HepG2 (cell line): ENCODE measurements around the gene LSMEM2. TPM values are rescaled to one million over a fixed set of nuclear protein-coding genes. Genes with fewer than 3 reads are reported as not detected.
A peak's percentile ranks its signal among the peaks of the same experiment; 100 is the strongest.

ENCODE experiments used
- ATF3 ChIP-seq: sonication (generic); formaldehyde crosslinking; IDR thresholded peaks from 2 replicates; pipeline ENCODE4 v1.4.0; 2020; ENCODE audit warnings: missing genetic modification reagents
- ATRX ChIP-seq: sonication (generic); formaldehyde crosslinking; IDR thresholded peaks from 2 replicates; pipeline ENCODE4 v1.4.0; 2020; ENCODE audit warnings: missing genetic modification reagents, borderline replicate concordance
- CCDC6 ChIP-seq: sonication (generic); formaldehyde crosslinking; IDR thresholded peaks from 2 replicates; pipeline ENCODE4 v1.8.1; 2022; ENCODE audit warnings: mild to moderate bottlenecking, missing genetic modification reagents, moderate library complexity
- E2F5 ChIP-seq: sonication (generic); formaldehyde crosslinking; conservative IDR thresholded peaks from 2 replicates; pipeline ENCODE4 v1.4.0; 2020; ENCODE audit warnings: missing genetic modification reagents
- HDAC6 ChIP-seq: fragments of 200-600 bp; sonication (generic); IDR thresholded peaks from 2 replicates; pipeline ENCODE4 v1.7.0; 2017; ENCODE audit warnings: mild to moderate bottlenecking, antibody characterized with exemption, low read length, low read depth
- KDM5B ChIP-seq: sonication (generic); formaldehyde crosslinking; IDR thresholded peaks from 2 replicates; pipeline ENCODE4 v1.4.0; 2020; ENCODE audit warnings: missing genetic modification reagents, mild to moderate bottlenecking, borderline replicate concordance
- MED1 ChIP-seq: sonication (generic); formaldehyde crosslinking; IDR thresholded peaks from 2 replicates; pipeline ENCODE4 v1.4.0; 2020; ENCODE audit warnings: missing genetic modification reagents
- MED13 ChIP-seq: sonication (generic); formaldehyde crosslinking; IDR thresholded peaks from 2 replicates; pipeline ENCODE4 v1.5.0; 2020; ENCODE audit warnings: missing genetic modification reagents
- MYPOP ChIP-seq: sonication (generic); formaldehyde crosslinking; IDR thresholded peaks from 2 replicates; pipeline ENCODE4 v1.8.1; 2023; ENCODE audit warnings: mild to moderate bottlenecking, moderate library complexity, missing genetic modification reagents
- SALL1 ChIP-seq: sonication (generic); formaldehyde crosslinking; IDR thresholded peaks from 2 replicates; pipeline ENCODE4 v1.8.0; 2022; ENCODE audit warnings: mild to moderate bottlenecking, missing genetic modification reagents
- SOX13 ChIP-seq, 3 experiments: fragments of 450-650 bp in 1 of 3; sonication (generic) in 1 of 3; formaldehyde crosslinking in 1 of 3; IDR thresholded peaks in 2 of 3; conservative IDR thresholded peaks in 1 of 3; 2 replicates each; pipeline versions ENCODE4 v1.5.0 to v1.6.1; 2016 to 2020; ENCODE audit warnings: antibody characterized with exemption in 1 of 3, mild to moderate bottlenecking in 1 of 3, missing compliant biosample characterization in 1 of 3, missing genetic modification reagents in 1 of 3, moderate library complexity in 1 of 3
- TAF1 ChIP-seq: sonication (generic); formaldehyde crosslinking; IDR thresholded peaks from 2 replicates; pipeline ENCODE4 v1.4.0; 2020; ENCODE audit warnings: missing genetic modification reagents
- TP53 ChIP-seq: sonication (generic); formaldehyde crosslinking; conservative IDR thresholded peaks from 2 replicates; pipeline ENCODE4 v1.4.0; 2020; ENCODE audit warnings: missing genetic modification reagents
- ZBTB7A ChIP-seq: sonication (generic); formaldehyde crosslinking; IDR thresholded peaks from 2 replicates; pipeline ENCODE4 v1.8.0; 2022; ENCODE audit warnings: mild to moderate bottlenecking, missing genetic modification reagents
- ZFP1 ChIP-seq: IDR thresholded peaks from 2 replicates; pipeline ENCODE4 v1.6.1; 2016
- ZNF337 ChIP-seq: sonication (generic); formaldehyde crosslinking; IDR thresholded peaks from 2 replicates; pipeline ENCODE4 v1.5.1; 2020; ENCODE audit warnings: missing genetic modification reagents, low read depth, mild to moderate bottlenecking, borderline replicate concordance
- ZNF597 ChIP-seq: sonication (generic); formaldehyde crosslinking; IDR thresholded peaks from 2 replicates; pipeline ENCODE4 v1.5.0; 2020; ENCODE audit warnings: missing genetic modification reagents
- ZNF615 ChIP-seq: sonication (generic); formaldehyde crosslinking; IDR thresholded peaks from 2 replicates; pipeline ENCODE4 v1.5.0; 2020; ENCODE audit warnings: mild to moderate bottlenecking, missing genetic modification reagents, borderline replicate concordance
- ZNF770 ChIP-seq: sonication (generic); formaldehyde crosslinking; IDR thresholded peaks from 2 replicates; pipeline ENCODE4 v1.5.0; 2020; ENCODE audit warnings: mild to moderate bottlenecking, missing genetic modification reagents
- ZSCAN25 ChIP-seq: sonication (generic); formaldehyde crosslinking; IDR thresholded peaks from 2 replicates; pipeline ENCODE4 v1.8.0; 2022; ENCODE audit warnings: mild to moderate bottlenecking, missing genetic modification reagents
- polyA plus RNA-seq, 8 experiments: library from polyadenylated mRNA; depleted of rRNA in 3 of 8; stranded (reverse) in 7 of 8; unstranded in 1 of 8; fragments of >200 nt; fragmentation: Illumina TruSeq in 4 of 8; extraction: Trizol in 4 of 8; gene quantifications; 2 replicates each; pipeline versions ENCODE4 v1.2.1 to v1.2.3, GENCODE V29; 2011 to 2016; ENCODE audit warnings: low read depth in 4 of 8, missing spikeins in 1 of 8, mixed read lengths in 1 of 8; ENCODE audit not compliant: insufficient read depth in 1 of 8
- total RNA-seq, 5 experiments: library from RNA; depleted of rRNA; stranded (reverse); fragments of >200 nt; fragmentation: Illumina TruSeq; extraction: Trizol; gene quantifications; 2 replicates each; pipeline ENCODE4 v1.2.3, GENCODE V29; 2016; ENCODE audit warnings: low read depth in 1 of 5

LSMEM2 gene
- total and polyA plus RNA-seq, 2 of the 13 experiments (the other 11 are each of a cell fraction or from before 2014, with no cell fraction given), result 0.07 to 0.41 TPM

- TF ChIP-seq TAF1 (CRISPR knock-in tag) (no peak; the same call in 1 of the 2 replicates), SALL1 (CRISPR knock-in tag) (0 out of 2 replicates have a peak, but pooled peaks have one; percentile 21), MED13 (no peak), CCDC6 (0 out of 2 replicates have a peak, but pooled peaks have one; percentile 26), MYPOP (CRISPR knock-in tag) (0 out of 2 replicates have a peak, but pooled peaks have one; percentile 28), ZNF597 (CRISPR knock-in tag) (no peak), ZFP1 (CRISPR knock-in tag) (no peak), SOX13 (IDR thresholded peaks at IDR 0.05) (no peak), SOX13 (CRISPR knock-in tag; conservative IDR thresholded peaks at IDR 0.05 in 1 of 2, IDR thresholded peaks at IDR 0.05 in 1 of 2) (0 out of 4 replicates have a peak, but pooled peaks of 1 of the 2 experiments have one; percentile 19), ZNF337 (CRISPR knock-in tag) (no peak), E2F5 (CRISPR knock-in tag) (no peak), ZBTB7A (no peak), KDM5B (CRISPR knock-in tag) (no peak), HDAC6 (no peak), ZNF770 (CRISPR knock-in tag) (peak; percentile 97), MED1 (CRISPR knock-in tag) (peak; percentile 41; the same call in 1 of the 2 replicates), ZSCAN25 (peak; percentile 43; the same call in 1 of the 2 replicates), TP53 (CRISPR knock-in tag) (no peak), ATRX (CRISPR knock-in tag) (no peak), ZNF615 (CRISPR knock-in tag) (0 out of 2 replicates have a peak, but pooled peaks have one; percentile 20), ATF3 (CRISPR knock-in tag) (peak; percentile 73; the same call in 1 of the 2 replicates)
Observed at GRCh38 chr3:50263478-50264382, 15.2 kb upstream of the LSMEM2 start (continued).
